Measurements from ENCODE around the gene ABCC10. TPM values are rescaled to one million over a fixed set of nuclear protein-coding genes. Genes with fewer than 3 reads are reported as not detected.
"Not testable (repeated sequence)": the region's sequence is repeated elsewhere in the genome, so short reads cannot be mapped to it uniquely, and the experiment has no call there.

ABCC10 gene
- polyA plus RNA-seq, 1 donor from 2014 or later = 22.4 TPM

- no peak overlapping the region for H3K9ac ChIP-seq (ENCODE audit: low read length)
These were observed 35.8 kb upstream of the ABCC10 start for GRCh38 chr6:43391440-43392031.

GRCh38 chr6:43393133-43393532 is 34.2 kb upstream of the ABCC10 start:
- not testable (repeated sequence) for H3F3A ChIP-seq (ENCODE audit: insufficient read depth, low read length, poor library complexity, severe bottlenecking); H3K4me3 ChIP-seq (ENCODE audit: low read length); H2AFZ ChIP-seq (ENCODE audit: low read depth, low read length); H3K9me2 ChIP-seq (ENCODE audit: insufficient read depth, low read length); H3K79me2 ChIP-seq (replicated peaks; ENCODE audit: insufficient read depth, low read length); H3K27me3 ChIP-seq (ENCODE audit: insufficient read depth, low read depth, low read length); H3K27ac ChIP-seq (ENCODE audit: low read length); H3K4me2 ChIP-seq (ENCODE audit: low read length); H4K20me1 ChIP-seq (ENCODE audit: insufficient read depth); H3K9ac ChIP-seq (ENCODE audit: low read length); H3K9me3 ChIP-seq (ENCODE audit: low read length); H3K36me3 ChIP-seq (ENCODE audit: insufficient read depth, low read length)

More at GRCh38 chr6:43391440-43392031, 35.8 kb upstream of the ABCC10 start:
- Histone ChIP-seq H3K79me2 (replicated peaks; ENCODE audit: insufficient read depth, low read length) (no peaks in the 10 kb centered on the region), H3K4me2 (ENCODE audit: low read length) (no peak overlapping the region), H2AFZ (ENCODE audit: low read depth, low read length) (no peak overlapping the region), H3K4me3 (ENCODE audit: low read length) (no peak overlapping the region), H3K9me3 (ENCODE audit: low read length) (no peaks in the 10 kb centered on the region), H3K36me3 (ENCODE audit: insufficient read depth, low read length) (no peaks in the 10 kb centered on the region), H3F3A (ENCODE audit: insufficient read depth, low read length, poor library complexity, severe bottlenecking) (no peaks in the 10 kb centered on the region), H4K20me1 (ENCODE audit: insufficient read depth) (no peaks in the 10 kb centered on the region), H3K9me2 (ENCODE audit: insufficient read depth, low read length) (no peaks in the 10 kb centered on the region), H3K27ac (ENCODE audit: low read length) (no peak overlapping the region), H3K27me3 (ENCODE audit: insufficient read depth, low read depth, low read length) (no peaks in the 10 kb centered on the region)
- TF ChIP-seq TAF1 (IDR thresholded peaks at IDR 0.05; ENCODE audit: low read depth) (no peak), CTCF (IDR thresholded peaks at IDR 0.05; ENCODE audit: poor library complexity, severe bottlenecking) (no peak), REST (IDR thresholded peaks at IDR 0.05; ENCODE audit: borderline replicate concordance) (no peak), POLR2AphosphoS5 (IDR thresholded peaks at IDR 0.05) (no peak), MXI1 (conservative IDR thresholded peaks at IDR 0.05; ENCODE audit: poor library complexity, severe bottlenecking) (no peak), SMC3 (conservative IDR thresholded peaks at IDR 0.05; ENCODE audit: poor library complexity) (no peak), EP300 (conservative IDR thresholded peaks at IDR 0.05; ENCODE audit: poor library complexity, severe bottlenecking) (no peak), EZH2 (IDR thresholded peaks at IDR 0.05; ENCODE audit: borderline replicate concordance, insufficient read depth, low read length, poor library complexity, severe bottlenecking) (no peak), RAD21 (conservative IDR thresholded peaks at IDR 0.05) (no peak)

- Histone ChIP-seq H3K27me3 (ENCODE audit: insufficient read depth, low read depth, low read length) (no peaks in the 10 kb centered on the region), H3K9me2 (ENCODE audit: insufficient read depth, low read length) (no peaks in the 10 kb centered on the region), H2AFZ (ENCODE audit: low read depth, low read length) (no peak overlapping the region), H3K9me3 (ENCODE audit: low read length) (no peaks in the 10 kb centered on the region), H3F3A (ENCODE audit: insufficient read depth, low read length, poor library complexity, severe bottlenecking) (no peaks in the 10 kb centered on the region), H3K36me3 (ENCODE audit: insufficient read depth, low read length) (no peaks in the 10 kb centered on the region), H3K79me2 (replicated peaks; ENCODE audit: insufficient read depth, low read length) (no peaks in the 10 kb centered on the region), H3K27ac (ENCODE audit: low read length) (no peak overlapping the region), H3K4me3 (ENCODE audit: low read length) (no peak overlapping the region), H3K9ac (ENCODE audit: low read length) (no peak overlapping the region), H3K4me2 (ENCODE audit: low read length) (no peak overlapping the region), H4K20me1 (ENCODE audit: insufficient read depth) (no peaks in the 10 kb centered on the region)
- TF ChIP-seq RAD21 (conservative IDR thresholded peaks at IDR 0.05) (no peak), TAF1 (IDR thresholded peaks at IDR 0.05; ENCODE audit: low read depth) (no peak), SMC3 (conservative IDR thresholded peaks at IDR 0.05; ENCODE audit: poor library complexity) (no peak), MXI1 (conservative IDR thresholded peaks at IDR 0.05; ENCODE audit: poor library complexity, severe bottlenecking) (no peak), EZH2 (IDR thresholded peaks at IDR 0.05; ENCODE audit: borderline replicate concordance, insufficient read depth, low read length, poor library complexity, severe bottlenecking) (no peak), EP300 (conservative IDR thresholded peaks at IDR 0.05; ENCODE audit: poor library complexity, severe bottlenecking) (no peak), POLR2AphosphoS5 (IDR thresholded peaks at IDR 0.05) (no peak), CTCF (IDR thresholded peaks at IDR 0.05; ENCODE audit: poor library complexity, severe bottlenecking) (no peak), REST (IDR thresholded peaks at IDR 0.05; ENCODE audit: borderline replicate concordance) (no peak)
These were observed 33.7 kb upstream of the ABCC10 start for GRCh38 chr6:43393602-43394001.

Measured in neural cell (in vitro differentiated cells).